DND-41 (cell line): ENCODE data around the gene SIT1.

Source experiments
- CTCF ChIP-seq: IDR thresholded peaks from 2 replicates; pipeline ENCODE4 v1.5.1; 2012; ENCODE audit warnings: borderline replicate concordance, low read length, moderate library complexity, mild to moderate bottlenecking; ENCODE audit not compliant: poor library complexity, severe bottlenecking; ENCODE audit errors: extremely low read depth
- EZH2 ChIP-seq: IDR thresholded peaks from 3 replicates; pipeline ENCODE4 v1.6.1; 2012; ENCODE audit warnings: borderline replicate concordance, low read depth, mild to moderate bottlenecking, moderate library complexity, low read length, inconsistent platforms; ENCODE audit not compliant: severe bottlenecking

- TF ChIP-seq CTCF: no peak
- no peak for TF ChIP-seq EZH2
Observed at GRCh38 chr9:35698231-35698630, 47.5 kb upstream of the SIT1 start.
